22Rv1 (cell line): Measurements from ENCODE around the gene FBXO10.

Experiments used
- H3K27ac ChIP-seq: fragments of 450-650 bp; 2 replicates; pipeline ENCODE4 v1.5.1; 2017
- CTCF ChIP-seq: fragments of 450-650 bp; IDR thresholded peaks from 2 replicates; pipeline ENCODE4 v1.5.1; 2017; ENCODE audit warnings: mild to moderate bottlenecking
- ZFX ChIP-seq: fragments of 450-650 bp; IDR thresholded peaks from 2 replicates; pipeline ENCODE4 v1.6.1; 2017; ENCODE audit warnings: antibody characterized with exemption, borderline replicate concordance

The FBXO10 gene

GRCh38 chr9:37464426-37465248 lies 111.5 kb downstream of the FBXO10 start:
- H3K27ac ChIP-seq, result peak overlapping the region; percentile 99
- TF ChIP-seq ZFX (no peak), CTCF (no peak)

- H3K27ac ChIP-seq, result peak overlapping the region; percentile 99
- TF ChIP-seq ZFX (no peak), CTCF (no peak)
These were observed 112.2 kb downstream of the FBXO10 start for GRCh38 chr9:37464006-37464405.
